ENCODE data around the gene FOXN1. TPM values are rescaled to one million over a fixed set of nuclear protein-coding genes. Genes with fewer than 3 reads are reported as not detected.
"Not testable (repeated sequence)": the region's sequence is repeated elsewhere in the genome, so short reads cannot be mapped to it uniquely, and the experiment has no call there.

The FOXN1 gene
- not detected for polyA plus RNA-seq

DNA sequence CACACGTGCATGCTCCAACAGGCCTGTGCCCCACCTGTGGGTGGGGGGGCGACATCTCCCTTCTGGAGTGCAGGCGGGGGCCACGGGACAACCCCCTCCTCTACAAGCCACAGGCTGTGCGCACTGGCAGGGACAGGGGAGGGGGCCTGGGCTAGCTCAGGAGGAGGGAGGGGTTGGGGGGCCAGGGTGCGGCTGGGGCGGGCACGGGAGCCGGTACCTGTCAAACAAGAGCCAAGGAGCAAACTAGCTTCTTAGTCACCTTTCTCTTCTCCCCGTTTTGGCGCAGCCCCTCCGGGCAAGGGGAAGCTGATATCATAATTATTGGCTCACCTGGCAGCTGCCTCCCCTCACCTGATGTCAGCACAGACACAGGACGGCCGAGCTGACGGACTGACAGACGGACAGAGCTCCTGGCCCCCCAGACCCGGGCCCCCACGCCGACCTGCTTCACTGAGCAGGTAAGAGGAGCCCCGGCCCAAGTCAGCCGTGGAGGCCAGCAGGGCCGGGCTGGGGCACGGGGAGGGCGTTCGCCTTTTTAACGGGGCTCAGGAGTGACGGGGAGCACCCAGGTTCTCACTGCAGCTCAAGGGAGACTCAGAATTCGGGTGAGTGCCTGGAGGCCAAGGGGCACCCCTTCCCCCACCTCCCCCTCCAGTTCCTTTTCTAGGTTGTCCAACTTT is at the start of gene FOXN1:
Gene FOXN1 (plus strand): TSS at position 363 of the 680 bp plus-strand sequence. CDS start 17,622 bp downstream, outside the sequence.
- H3K27me3 Mint-ChIP-seq: peaks cover 16% of the 10 kb centered on the region
- H3K36me3 Mint-ChIP-seq: no peaks in the 10 kb centered on the region
- no peak within 1 kb of the TSS for H3K4me3 Mint-ChIP-seq
- peaks cover 0 to 4% (median 4%) of the 10 kb centered on the region in 3 donors for H3K4me1 Mint-ChIP-seq
- no peaks in the 10 kb centered on the region for H3K9me3 Mint-ChIP-seq
- no peak within 1 kb of the TSS for H3K27ac Mint-ChIP-seq

DNA sequence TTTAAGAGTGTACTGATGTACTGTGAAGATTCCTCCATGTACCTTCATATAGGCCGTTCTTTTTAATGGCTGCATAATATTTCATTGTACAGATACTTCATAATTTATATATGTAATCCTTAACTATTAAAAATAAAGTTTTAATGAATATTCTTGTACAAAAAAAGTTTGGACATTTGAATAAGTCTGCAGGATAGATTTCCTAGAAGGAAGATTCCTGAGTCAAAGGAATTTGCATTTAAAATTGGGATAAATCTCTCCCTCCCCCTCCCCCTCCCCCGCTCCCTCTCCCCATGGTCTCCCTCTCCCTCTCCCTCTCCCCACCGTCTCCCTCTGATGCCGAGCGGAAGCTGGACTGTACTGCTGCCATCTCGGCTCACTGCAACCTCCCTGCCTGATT is 48.3 kb upstream of the FOXN1 start:
- peaks cover 5% of the 10 kb centered on the region for H3K27me3 Mint-ChIP-seq
- H3K27ac Mint-ChIP-seq: no peak overlapping the region
- no peaks in the 10 kb centered on the region for H3K4me1 Mint-ChIP-seq

DNA sequence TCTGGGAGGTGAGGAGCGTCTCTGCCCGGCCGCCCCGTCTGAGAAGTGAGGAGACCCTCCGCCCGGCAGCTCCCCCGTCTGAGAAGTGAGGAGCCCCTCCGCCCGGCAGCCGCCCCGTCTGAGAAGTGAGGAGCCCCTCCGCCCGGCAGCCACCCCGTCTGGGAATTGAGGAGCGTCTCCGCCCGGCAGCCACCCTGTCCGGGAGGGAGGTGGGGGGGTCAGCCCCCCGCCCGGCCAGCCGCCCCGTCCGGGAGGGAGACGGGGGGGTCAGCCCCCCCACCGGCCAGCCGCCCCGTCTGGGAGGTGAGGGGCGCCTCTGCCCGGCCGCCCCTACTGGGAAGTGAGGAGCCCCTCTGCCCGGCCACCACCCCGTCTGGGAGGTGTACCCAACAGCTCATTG is 47.3 kb upstream of the FOXN1 start:
- H3K4me1 Mint-ChIP-seq, H3K36me3 Mint-ChIP-seq, H3K27ac Mint-ChIP-seq, H3K9me3 Mint-ChIP-seq, H3K4me3 Mint-ChIP-seq, H3K27me3 Mint-ChIP-seq: not testable (repeated sequence)

More for the DNA sequence above, 48.3 kb upstream of the FOXN1 start:
- H3K4me3 Mint-ChIP-seq: no peak overlapping the region
- no peaks in the 10 kb centered on the region for H3K9me3 Mint-ChIP-seq
- H3K36me3 Mint-ChIP-seq: no peaks in the 10 kb centered on the region

DNA sequence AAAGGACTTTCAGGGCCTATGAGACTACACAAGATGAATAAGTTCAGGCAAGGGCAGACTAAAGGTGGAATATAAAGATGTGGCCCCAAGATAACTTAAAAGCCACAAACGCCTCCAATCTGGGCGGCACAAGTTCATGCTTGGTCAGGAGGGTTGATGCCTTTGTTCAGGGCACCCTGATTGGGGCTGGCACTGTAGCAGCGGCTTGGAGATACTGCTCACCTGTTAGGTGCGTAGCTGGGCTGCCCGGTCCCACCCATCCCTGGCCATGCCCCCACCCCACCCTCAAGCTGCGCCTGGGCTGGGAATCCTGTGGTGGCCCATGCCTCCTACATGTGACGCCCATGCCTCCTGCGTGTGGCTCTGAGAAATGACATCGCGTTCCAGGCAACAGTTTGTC is 45.2 kb upstream of the FOXN1 start:
- no peak overlapping the region for H3K4me3 Mint-ChIP-seq
- H3K4me1 Mint-ChIP-seq: no peaks in the 10 kb centered on the region
- H3K27me3 Mint-ChIP-seq: peaks cover 10% of the 10 kb centered on the region
- no peaks in the 10 kb centered on the region for H3K36me3 Mint-ChIP-seq
- no peak overlapping the region for H3K27ac Mint-ChIP-seq
- no peaks in the 10 kb centered on the region for H3K9me3 Mint-ChIP-seq

- H3K4me1 Mint-ChIP-seq: peaks cover 0 to 6% (median 1%) of the 10 kb centered on the region in 3 donors
- H3K27ac Mint-ChIP-seq: no peak overlapping the region
- H3K36me3 Mint-ChIP-seq: no peaks in the 10 kb centered on the region
- no peaks in the 10 kb centered on the region for H3K9me3 Mint-ChIP-seq
- no peak overlapping the region for H3K4me3 Mint-ChIP-seq
- H3K27me3 Mint-ChIP-seq: peaks cover 11% of the 10 kb centered on the region
Observed at GRCh38 chr17:28466001-28466400, 40.1 kb upstream of the FOXN1 start.

DNA sequence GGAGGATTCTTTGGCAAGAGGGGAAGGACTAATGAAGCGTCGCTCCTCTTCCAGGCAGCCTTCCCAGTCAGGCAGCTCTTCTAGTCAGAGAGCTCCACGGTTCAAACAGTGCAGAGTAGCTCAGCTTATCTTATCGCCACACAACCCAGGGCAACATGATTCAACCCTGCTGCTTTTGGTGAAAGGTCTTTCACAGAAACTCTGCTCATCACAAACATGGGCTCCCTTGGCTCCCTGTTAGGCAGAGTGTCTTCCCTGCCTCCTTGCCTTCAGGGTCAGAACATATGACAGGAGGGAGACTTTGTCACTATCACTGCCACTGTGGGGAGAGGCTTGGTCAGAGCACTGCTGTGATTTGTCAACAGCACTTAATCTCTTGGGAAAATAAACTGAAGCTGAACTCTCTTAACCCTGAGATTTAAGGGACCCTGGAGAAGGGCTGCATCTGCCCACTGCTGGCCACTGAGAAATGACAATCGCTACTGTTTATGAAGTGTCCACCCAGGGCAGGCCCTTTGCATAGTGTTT is 39.6 kb upstream of the FOXN1 start:
- Mint-ChIP-seq H3K36me3 (no peaks in the 10 kb centered on the region), H3K9me3 (no peaks in the 10 kb centered on the region), H3K27me3 (peaks cover 11% of the 10 kb centered on the region), H3K4me1 (peaks cover 0 to 6% (median 1%) of the 10 kb centered on the region in 3 donors), H3K27ac (no peak overlapping the region), H3K4me3 (no peak overlapping the region)

DNA sequence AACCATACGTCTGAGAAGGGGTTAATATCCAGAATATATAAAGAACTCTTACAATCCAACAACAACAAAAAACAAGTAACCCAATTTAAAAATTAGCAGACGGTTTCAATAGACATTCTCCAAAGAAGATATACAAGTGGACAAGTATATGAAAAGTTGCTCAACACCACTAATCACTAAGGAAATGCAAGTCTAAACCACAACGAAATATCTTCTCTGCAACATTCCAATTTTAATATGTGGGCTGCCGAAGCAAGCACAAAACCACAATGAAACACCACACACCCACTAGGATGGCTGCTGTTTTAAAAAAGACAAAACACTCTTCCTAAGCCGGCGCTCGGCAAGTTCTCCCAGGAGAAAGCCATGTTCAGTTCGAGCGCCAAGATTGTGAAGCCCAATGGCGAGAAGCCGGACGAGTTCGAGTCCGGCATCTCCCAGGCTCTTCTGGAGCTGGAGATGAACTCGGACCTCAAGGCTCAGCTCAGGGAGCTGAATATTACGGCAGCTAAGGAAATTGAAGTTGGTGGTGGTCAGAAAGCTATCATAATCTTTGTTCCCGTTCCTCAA is 38.6 kb upstream of the FOXN1 start:
- H3K36me3 Mint-ChIP-seq: no peaks in the 10 kb centered on the region
- H3K9me3 Mint-ChIP-seq: no peaks in the 10 kb centered on the region
- H3K4me1 Mint-ChIP-seq: peaks cover 1 to 6% (median 1%) of the 10 kb centered on the region in 3 donors
- H3K4me3 Mint-ChIP-seq: peak overlapping the region in 1 of 4 donors; percentile 50
- no peak overlapping the region for H3K27ac Mint-ChIP-seq
- peaks cover 11% of the 10 kb centered on the region for H3K27me3 Mint-ChIP-seq

DNA sequence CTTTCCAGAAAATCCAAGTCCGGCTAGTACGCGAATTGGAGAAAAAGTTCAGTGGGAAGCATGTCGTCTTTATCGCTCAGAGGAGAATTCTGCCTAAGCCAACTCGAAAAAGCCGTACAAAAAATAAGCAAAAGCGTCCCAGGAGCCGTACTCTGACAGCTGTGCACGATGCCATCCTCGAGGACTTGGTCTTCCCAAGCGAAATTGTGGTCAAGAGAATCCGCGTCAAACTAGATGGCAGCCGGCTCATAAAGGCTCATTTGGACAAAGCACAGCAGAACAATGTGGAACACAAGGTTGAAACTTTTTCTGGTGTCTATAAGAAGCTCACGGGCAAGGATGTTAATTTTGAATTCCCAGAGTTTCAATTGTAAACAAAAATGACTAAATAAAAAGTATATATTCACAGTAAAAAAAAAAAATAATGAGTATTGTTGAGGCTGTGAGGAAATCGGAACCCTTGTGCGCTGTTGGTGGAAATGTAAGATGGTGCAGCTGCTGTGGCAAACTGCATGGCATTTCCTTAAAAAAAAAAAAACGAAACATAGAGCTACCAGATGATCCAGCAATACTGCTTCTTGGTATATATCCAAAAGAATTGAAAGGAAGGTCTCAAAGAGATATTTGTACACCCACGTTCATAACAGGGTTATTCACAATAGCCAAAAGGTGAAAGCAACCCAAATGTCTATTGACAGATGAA is 38.0 kb upstream of the FOXN1 start:
- not testable (repeated sequence) for H3K4me1 Mint-ChIP-seq, H3K9me3 Mint-ChIP-seq, H3K4me3 Mint-ChIP-seq, H3K27ac Mint-ChIP-seq, H3K36me3 Mint-ChIP-seq, H3K27me3 Mint-ChIP-seq

- Mint-ChIP-seq H3K27ac (no peak overlapping the region), H3K9me3 (no peaks in the 10 kb centered on the region), H3K27me3 (peaks cover 5% of the 10 kb centered on the region), H3K4me1 (peaks cover 1 to 6% (median 1%) of the 10 kb centered on the region in 3 donors), H3K4me3 (no peak overlapping the region), H3K36me3 (no peaks in the 10 kb centered on the region)
Observed at GRCh38 chr17:28468781-28469180, 37.4 kb upstream of the FOXN1 start.

- Mint-ChIP-seq H3K27me3 (peaks cover 5% of the 10 kb centered on the region), H3K36me3 (no peaks in the 10 kb centered on the region), H3K4me3 (no peak overlapping the region), H3K27ac (no peak overlapping the region), H3K9me3 (no peaks in the 10 kb centered on the region), H3K4me1 (peaks cover 1 to 6% (median 1%) of the 10 kb centered on the region in 3 donors)
Observed at GRCh38 chr17:28469376-28469775, 36.8 kb upstream of the FOXN1 start.

DNA sequence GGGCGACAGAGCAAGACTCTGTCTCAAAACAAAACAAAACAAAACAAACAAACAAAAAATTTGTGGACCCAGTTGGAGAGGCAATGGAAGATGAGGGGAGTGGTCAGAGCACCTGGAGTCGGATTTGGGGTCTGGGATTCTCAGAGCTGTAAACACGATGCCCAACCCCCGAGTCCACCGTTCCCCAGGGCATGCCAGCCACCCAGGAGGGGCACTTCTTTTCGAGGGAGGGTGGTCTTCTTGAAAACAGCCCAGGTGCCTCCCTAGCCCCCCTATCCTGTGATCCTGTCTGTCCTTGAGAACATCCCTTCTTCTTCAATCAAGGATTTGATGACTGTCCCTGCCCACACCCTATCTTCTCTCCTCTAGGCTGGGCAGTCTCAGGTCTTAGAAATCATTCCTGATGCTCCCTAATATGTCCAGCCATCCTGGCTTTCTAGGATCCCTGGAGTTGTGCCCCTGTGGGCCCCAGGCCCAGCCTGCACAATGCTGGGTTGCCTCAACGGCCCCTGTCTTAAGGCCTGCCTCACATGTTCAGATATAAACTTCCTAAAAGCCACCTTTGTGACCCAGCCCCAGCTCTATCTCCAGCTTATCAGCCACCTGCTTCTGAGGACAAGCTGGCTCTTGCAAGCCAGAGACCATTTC is 35.8 kb upstream of the FOXN1 start:
- H3K27ac Mint-ChIP-seq: no peak overlapping the region
- peaks cover 5% of the 10 kb centered on the region for H3K27me3 Mint-ChIP-seq
- no peaks in the 10 kb centered on the region for H3K36me3 Mint-ChIP-seq
- peaks cover 1 to 6% (median 1%) of the 10 kb centered on the region in 3 donors for H3K4me1 Mint-ChIP-seq
- H3K4me3 Mint-ChIP-seq: peak overlapping the region in 1 of 4 donors; percentile 24
- no peaks in the 10 kb centered on the region for H3K9me3 Mint-ChIP-seq

DNA sequence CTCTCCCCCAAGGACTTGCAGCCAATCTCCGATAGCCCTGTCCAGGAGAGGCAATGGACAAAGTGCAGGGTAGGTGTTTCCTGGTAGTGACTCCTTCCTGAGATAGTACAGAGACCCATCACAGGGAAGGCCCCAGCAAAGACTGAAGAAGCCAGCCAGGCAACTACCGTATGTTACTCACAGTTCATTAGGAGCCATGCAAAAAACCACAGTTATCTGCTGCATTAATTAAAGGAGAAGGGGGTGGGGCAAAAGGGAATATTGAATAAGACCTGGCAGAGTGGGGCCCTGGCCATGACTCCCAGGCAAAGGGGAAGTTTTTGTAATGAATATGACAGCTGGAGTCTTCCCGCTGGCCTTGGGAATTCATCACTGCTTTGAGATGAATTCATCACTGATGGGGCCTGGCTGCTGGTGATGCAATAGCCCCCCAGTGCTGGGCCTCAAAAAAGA is 35.2 kb upstream of the FOXN1 start:
- Mint-ChIP-seq H3K4me3 (no peak overlapping the region), H3K9me3 (no peaks in the 10 kb centered on the region), H3K4me1 (peaks cover 1 to 6% (median 1%) of the 10 kb centered on the region in 3 donors), H3K27ac (no peak overlapping the region), H3K36me3 (no peaks in the 10 kb centered on the region), H3K27me3 (peaks cover under 1% of the 10 kb centered on the region)

- Mint-ChIP-seq H3K27me3 (peaks cover 3% of the 10 kb centered on the region), H3K4me1 (peaks cover 1 to 6% (median 2%) of the 10 kb centered on the region in 3 donors), H3K27ac (peak overlapping the region in 1 of 3 donors; percentile 20), H3K4me3 (no peak overlapping the region), H3K36me3 (no peaks in the 10 kb centered on the region), H3K9me3 (no peaks in the 10 kb centered on the region)
Observed at GRCh38 chr17:28471531-28472342, 34.4 kb upstream of the FOXN1 start.

GRCh38 chr17:28472871-28473497 is 33.2 kb upstream of the FOXN1 start:
- Mint-ChIP-seq H3K27me3 (peaks cover 3% of the 10 kb centered on the region), H3K4me1 (peaks cover 1 to 6% (median 2%) of the 10 kb centered on the region in 3 donors), H3K4me3 (peak overlapping the region in 1 of 4 donors; percentile 81), H3K27ac (no peak overlapping the region), H3K36me3 (no peaks in the 10 kb centered on the region), H3K9me3 (no peaks in the 10 kb centered on the region)

Data from IgD-negative memory B cell (primary cell).